ENCODE measurements around the gene MALL.
"Not testable (repeated sequence)": the region's sequence is repeated elsewhere in the genome, so short reads cannot be mapped to it uniquely, and the experiment has no call there.

The MALL gene

DNA sequence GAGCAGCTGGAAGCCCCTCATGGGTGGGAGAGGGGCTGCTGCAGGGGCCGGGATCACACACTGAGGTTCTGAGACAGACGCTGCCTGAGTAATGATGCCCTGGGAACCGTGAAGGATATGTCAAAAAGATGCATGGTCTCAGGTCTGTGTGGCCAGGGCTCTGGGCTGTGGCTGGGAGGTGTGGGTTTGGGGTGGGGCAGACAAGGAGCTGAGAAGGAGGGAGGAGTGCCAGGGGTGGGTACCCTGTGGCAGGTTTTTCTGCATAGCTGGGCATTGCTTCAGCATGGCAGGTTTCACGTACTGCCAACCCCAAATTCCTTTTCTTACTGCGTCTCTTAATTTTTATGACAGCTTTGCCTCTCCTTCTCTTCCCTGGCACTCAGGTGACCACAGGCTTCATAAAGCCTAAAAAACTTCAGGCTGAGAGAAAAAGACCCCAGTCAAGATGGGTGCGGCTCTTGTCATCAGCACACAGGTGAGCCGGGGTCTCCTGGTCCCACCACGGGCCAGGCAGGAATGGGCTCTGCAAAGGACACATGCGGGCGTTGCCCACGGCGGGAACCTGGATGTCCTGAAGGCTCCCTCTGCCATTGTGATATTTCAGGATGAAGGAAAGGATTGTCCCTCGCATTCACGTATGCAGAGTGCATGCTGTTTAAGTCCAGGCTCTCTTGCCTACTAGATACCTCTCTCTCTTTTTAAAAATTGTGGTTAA is 18.0 kb downstream of the MALL start:
- DNase-seq (ENCODE audit: low spot score), result no peak

DNA sequence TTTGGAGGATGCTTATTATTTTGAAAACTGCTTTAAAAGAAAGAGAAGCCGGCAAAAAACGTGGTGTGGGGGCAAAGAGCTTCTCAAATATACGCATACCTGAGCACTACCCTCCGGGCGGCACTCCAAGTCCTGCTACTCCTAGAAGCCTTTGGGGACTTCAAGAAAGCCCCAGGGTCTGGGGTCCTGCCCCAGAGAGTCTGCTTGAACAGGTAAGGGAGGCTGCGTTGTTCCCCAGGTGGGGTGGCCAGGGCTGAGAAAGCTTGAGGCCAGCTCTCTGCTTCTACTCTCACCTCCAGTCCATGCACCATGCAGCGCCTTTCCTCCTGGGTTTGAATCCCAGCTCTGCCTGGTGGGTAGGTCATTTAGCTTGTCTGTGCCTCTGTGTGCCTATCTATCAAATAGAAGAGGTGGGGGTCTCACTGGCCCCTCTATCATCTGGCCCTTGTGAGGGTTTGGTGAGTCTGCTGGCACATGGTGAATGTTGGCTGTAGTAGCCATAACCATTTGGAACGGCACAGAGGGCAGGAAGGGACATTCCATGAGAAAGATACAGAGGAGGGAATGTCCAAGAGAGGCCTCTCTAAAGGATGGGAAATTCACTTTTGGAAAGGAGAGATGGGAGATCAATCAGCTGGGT is 19.5 kb downstream of the MALL start:
- DNase-seq (ENCODE audit: low spot score), result no peak

DNA sequence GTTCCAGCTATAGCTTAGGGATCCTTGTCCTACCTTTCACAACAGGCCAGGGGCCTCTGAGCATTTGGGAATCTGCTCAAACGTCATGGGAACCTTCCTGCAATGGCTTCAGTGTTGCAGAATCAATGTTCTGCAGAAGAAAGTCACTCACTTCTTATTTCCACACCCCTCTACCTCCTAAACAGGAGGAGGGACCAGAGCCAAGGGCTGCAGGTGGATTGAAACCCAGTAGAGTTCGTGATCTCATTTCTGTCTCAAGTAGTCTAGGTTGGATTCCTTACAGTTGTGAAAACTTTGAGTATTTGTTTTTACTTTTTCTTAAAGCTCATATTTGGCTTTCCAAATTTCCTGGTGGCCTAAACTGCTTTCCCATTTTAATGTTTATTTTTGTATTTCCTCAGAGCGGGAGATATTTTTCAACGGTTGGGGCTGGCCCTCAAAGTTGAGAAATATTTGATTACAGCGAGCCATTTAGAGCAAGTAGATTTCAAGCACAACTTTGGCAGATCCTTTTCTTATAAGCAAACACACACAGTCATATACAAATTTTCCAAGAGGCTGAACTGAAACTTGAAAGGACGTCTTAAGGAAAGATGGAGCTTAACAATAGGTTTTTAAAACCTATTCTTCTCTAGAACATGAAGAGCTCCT is 20.6 kb downstream of the MALL start:
- not testable (repeated sequence) for DNase-seq (ENCODE audit: low spot score)

DNA sequence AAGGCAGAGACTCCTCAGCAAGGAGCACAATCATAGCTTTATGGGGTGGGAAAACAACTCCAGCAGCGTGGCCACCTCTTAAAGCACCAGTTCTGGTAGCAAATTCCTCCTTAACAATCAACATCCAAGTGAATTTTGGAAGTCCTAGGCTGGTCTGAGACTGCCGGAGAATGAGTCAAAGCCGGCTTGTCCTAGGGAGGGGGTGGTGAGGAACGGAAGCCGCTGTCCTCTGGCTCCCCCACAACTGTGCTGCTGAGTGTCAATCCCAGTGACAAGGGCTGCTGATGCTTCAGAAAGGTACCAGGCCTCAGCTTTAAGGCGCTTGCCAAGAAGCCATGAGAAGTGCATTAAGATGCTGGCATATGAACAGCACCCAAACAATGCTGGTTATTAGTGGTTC is 21.7 kb downstream of the MALL start:
- not testable (repeated sequence) for DNase-seq (ENCODE audit: low spot score)

DNA sequence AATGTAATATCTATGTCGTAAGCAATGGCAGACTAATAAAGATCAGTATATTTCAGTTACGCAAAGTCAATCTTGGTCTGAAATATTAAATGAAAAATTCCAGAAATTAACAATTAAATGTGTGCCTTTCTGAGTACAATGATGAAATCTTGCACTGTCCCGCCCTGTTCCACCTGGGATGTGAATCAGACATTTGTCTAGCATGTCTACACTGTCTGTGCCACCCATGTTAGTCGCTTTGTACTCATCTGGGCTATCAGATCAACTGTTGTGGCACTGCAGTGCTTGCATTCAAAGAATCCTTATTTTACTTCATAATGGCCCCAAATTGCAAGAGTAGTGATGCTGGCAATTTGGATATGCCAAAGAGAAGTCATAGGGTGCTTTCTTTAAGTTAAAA is 25.5 kb downstream of the MALL start:
- not testable (repeated sequence) for DNase-seq (ENCODE audit: low spot score)

DNA sequence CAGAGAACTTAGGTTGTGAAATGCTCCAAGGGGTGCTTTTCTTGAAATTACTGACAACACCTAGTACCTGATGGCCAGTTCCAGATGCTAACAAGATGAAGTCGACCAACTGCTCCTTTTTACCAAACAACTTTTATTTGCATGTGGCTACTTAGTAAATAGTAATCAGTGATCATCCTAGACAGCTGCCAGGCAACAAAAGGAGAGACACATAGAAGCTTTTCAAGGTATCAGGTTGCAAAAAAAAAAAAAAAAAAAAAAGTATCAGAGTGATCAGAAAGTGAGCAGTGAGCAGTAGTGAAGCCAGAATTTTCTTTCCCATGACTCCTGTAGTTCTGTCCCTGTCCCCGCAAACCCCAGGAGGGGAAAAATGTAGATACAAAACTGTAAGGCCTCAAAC is 31.9 kb downstream of the MALL start:
- DNase-seq (ENCODE audit: low spot score), result not testable (repeated sequence)

DNA sequence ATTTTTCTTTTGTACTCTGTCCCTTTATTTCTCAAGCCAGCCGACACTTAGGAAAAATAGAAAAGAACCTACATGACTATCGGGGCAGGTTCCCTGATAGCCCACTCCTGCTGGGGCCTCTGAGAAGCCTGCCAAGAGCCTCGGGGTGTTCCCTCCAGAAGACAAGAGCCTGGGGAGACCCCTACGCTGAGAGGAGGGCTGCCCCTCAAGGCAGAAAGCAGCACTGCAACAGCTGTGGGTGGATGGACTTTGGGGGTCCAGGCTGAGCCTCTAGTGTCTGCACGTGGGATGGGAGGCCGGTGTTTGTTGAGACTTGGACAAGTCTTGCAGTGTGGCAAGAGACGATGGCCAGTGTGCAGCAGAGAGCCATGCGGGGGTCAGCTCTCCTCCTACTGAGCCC is 32.5 kb downstream of the MALL start:
- DNase-seq (ENCODE audit: low spot score), result not testable (repeated sequence)

DNA sequence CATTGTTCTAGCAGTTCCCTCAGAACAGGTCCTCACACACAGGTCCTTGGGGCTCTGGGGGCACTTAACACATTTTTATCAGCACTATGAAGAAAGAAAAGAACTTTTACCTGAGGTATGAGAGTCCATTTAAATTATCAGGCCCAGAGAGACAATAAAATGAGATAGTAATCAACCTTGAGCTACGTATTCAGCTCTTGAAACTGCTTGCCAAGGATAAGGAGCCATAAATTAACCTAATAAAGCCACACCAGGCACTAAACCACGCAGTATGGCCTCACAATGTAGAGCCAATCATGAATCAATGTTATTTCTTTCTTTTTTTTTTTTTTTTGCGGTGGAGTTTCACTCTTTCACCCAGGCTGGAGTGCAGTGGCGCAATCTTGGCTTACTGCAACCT is 37.5 kb downstream of the MALL start:
- DNase-seq (ENCODE audit: low spot score), result not testable (repeated sequence)

DNA sequence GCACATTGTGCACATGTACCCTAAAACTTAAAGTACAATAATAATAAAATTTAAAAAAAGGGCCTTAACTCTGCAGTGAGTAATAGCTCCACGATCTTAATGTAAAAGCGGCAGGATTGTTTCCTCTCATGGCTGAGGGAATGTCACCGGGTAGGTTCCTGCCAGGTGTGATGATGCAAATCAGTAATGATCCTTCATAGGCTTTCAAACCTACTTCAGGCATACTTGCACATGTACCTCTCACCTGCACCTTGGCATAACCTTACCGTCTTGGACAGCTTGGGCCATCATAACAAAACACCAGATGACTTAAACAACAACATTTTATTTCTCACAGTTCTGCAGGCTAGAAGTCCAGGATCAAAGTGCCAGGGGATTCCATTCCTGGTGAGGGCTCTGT is 39.7 kb downstream of the MALL start:
- DNase-seq (ENCODE audit: low spot score), result not testable (repeated sequence)

DNA sequence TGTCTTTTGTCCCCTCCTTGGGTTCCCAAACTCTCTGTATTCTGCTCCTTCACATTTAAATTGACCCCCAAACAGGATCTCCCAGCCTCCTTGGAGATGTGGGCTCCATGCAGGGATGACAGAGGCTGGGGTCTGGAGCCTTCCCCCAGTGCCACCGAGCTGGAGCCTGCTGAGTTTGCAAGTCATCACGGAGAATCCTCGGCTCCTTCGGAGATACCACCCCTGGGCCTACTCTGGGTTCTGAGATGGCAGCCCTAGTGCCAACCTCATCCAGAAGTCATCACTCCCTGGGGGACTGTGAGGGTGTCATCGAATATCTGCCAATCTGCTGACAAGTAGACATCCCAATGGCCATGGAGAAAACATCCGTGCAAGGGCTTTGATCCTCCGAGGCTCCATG is 45.8 kb downstream of the MALL start:
- not testable (repeated sequence) for DNase-seq (ENCODE audit: low spot score)

DNA sequence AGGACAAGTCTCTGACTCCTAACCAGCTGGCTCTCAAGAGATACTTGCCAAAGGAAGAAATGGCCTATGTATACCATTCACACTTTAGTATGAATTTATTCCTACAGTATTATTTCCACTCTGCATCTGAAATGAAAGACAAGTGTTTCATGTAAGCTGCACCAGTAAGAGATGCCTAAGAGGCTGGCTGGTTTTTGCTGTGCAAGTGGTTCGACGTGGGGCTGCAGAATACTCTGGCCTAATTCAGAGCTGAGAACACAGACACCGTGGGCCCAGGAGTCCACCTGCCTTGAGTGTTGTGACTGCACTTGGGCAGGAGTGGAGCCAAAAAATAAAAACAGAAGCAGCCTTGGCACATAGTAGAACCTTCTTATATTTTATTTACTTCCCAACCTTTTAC is 47.5 kb downstream of the MALL start:
- DNase-seq (ENCODE audit: low spot score), result not testable (repeated sequence)

DNA sequence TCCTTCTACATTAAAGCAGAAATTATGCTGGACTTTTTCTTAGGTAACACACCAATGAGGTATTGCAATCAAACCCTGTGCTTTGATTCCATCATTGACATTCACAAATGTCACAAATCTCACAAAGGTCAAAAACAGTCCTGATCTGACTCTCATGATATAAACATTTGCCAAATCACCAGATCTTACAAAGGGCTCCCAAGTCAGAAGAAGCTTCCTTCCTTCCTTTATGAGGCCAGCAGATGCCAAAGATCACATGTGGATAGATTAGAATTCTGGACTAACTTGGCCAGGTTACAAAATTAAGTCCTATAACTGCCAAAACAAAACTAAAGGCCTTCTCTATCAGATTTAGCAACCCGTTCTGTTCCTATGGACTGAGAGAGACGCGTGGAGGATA is 53.3 kb downstream of the MALL start:
- not testable (repeated sequence) for DNase-seq (ENCODE audit: low spot score)

DNA sequence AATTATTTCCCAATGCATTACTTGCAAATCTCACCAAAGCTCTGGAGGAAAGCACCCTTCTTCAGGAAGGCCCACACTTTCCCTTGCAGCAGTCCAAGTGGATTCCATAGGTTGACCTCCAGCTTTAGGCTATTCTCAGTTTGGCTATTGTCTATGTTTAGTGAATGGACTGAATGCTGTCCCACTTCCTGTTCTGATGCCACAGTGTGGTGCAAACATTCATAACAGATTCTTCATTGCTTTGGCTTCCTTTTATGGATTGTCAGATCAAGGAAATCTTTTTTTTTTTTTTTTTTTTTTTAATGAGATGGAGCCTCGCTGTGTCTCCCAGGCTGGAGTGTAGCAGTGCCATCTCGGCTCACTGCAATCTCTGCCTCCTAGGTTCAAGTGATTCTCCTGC is 55.1 kb downstream of the MALL start:
- DNase-seq (ENCODE audit: low spot score), result not testable (repeated sequence)

DNA sequence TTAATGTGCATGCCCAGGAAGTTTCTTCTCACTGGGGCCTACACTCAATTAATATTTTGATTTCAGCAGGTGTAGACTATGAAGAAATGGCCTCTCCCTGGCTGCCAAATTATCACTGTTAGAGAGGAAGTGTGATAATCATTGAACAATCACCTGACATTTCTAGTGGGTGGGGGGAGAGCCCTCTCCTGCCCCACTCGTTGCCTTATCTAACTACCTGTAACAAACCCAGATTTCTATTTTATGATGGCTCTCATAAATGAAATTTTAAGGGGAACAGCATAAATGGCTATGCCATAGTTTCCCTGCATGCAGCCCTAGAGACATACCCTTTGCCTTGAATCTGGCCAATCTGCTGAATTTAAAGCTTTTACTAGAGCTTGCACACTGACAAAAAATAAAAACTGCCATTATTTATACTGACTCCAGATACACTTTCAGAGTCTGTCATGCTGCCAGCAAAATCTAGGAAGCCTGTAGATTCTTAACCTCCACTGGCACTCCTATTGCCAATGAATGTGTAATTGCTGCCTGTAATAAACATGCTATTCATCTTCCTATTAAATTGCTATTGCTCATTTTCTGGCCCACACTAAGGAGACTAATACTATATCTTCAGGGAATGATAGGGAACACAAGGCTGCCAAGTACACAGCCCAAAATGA is 55.8 kb downstream of the MALL start:
- DNase-seq (ENCODE audit: low spot score), result not testable (repeated sequence)

DNA sequence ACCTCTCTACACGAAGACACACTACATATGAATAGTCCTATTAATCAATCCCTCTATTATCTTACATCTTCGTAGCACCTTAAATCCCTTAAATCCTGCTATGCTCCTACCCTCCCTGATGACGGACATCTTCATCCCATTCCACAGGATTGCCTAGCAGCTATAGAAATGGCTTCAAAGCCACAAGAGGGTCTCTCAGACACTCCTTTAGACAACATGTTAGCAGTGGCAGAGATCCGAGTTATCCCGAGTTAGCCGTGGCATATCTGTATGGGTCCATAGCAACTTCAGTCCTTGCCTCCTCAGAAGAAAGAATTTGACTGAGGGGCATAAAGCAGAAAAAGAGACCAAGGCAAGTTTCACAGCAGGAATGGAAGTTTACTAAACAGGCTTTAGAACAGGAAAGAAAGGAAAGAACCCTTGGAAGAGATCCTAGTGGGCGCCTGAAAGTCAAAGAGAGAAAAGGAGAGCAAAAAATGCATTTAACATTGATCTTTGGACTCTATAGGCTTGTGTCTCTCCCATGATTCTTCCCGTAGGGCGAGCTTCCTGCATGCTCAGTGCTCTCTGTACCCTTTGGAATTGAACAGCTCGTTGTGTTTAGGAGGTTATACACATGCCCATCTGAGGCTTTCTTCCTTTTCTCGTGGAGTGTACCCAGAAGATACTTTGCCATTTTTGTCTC is 56.5 kb downstream of the MALL start:
- DNase-seq (ENCODE audit: low spot score), result not testable (repeated sequence)

DNA sequence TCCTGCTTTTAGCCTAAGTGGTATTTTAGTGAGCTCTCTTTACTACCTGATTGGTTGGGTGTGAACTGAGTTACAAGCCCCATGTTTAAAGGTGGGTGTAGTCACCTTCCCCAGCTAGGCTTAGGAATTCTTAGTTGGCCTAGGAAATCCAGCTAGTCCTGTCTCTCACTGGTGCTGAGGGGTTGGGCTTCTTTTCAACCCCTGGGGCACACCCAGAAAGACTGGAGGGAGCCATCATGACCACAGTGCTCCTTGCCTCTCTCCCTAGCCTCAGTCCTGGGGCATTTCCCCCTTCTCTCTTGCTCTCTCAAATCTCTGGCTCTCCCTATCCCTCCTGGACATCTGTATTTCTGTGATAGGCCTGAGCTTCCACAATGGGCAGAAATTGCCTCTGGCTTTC is 57.6 kb downstream of the MALL start:
- DNase-seq (ENCODE audit: low spot score), result not testable (repeated sequence)

DNA sequence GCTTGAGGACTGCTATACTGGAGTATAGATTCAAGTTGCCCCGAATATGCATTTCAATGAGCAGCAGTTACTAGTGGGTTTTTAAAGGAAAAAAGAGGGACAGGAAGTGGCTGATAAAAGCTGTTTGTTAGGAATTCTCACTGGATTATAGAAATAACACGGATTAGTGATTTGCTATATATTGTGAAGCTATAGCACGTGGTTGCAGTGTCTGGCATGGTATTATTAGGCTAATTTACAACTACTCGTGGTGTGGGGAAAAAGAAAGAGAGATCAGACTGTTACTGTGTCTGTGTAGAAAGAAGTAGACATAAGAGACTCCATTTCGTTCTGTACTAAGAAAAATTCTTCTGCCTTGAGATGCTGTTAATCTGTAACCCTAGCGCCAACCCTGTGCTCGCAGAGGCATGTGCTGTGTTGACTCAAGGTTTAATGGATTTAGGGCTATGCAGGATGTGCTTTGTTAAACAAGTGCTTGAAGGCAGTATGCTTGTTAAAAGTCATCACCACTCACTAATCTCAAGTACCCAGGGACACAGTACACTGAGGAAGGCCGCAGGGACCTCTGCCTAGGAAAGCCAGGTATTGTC is 59.7 kb downstream of the MALL start:
- DNase-seq (ENCODE audit: low spot score), result not testable (repeated sequence)

DNA sequence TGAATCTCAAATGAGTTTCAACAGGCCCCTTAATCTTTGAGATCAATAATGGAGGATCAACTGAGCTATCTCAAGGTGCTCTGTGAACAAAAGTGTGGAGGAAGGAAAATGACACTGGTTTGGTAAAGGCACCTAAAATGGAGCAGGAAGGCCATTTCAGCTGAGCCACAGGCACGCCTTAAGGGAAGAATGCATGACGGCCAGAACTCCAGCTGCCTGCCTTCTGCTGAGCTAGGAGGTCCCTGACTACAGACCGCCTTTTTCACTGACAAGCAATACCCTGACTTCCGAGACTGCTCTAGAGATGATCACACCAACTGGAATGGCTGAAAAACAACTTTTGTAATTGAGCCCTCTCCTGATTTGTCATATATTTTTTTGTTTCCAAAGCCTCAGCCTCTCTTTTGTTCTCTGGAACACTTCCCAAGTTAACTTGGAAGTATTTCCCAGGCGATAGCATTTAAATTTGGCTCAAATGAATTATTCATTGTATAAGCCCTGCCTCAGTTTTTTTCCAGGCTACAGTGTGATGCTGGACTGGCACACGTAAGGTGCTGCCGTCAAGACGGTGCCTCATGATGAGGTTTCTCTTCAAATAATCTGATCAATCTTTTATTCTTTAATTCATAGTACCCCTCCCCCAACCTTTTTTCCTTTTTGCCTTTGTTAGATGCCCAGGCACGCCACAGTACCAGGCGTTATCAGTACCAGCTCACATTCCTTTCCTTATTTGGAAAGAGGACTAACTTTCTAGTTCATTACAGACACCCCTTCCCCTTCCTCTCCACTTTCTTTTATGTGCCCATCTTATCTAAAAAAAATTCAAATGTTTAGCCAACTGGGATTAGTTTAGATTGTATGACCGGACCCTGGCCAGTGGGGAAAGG is 60.9 kb downstream of the MALL start:
- DNase-seq (ENCODE audit: low spot score), result not testable (repeated sequence)

DNA sequence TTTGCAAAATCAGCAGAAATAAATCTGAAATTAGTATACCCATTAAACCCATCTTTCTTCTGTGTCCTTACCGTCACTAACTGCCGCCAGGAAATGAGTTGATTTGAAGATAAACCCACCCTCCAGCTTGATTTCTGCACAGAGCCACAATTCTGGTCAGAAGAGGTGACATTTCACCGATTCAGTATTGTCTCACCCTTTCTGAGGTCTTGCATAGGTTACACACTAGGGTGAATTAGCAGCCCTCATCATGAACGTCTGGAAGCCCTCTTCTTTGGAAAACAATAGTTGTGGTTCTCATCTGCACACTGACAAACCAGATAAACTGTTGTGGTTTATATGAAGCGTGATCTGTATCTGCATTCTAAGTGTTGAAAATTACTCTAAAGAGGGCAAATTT is 61.9 kb downstream of the MALL start:
- DNase-seq (ENCODE audit: low spot score), result not testable (repeated sequence)

DNA sequence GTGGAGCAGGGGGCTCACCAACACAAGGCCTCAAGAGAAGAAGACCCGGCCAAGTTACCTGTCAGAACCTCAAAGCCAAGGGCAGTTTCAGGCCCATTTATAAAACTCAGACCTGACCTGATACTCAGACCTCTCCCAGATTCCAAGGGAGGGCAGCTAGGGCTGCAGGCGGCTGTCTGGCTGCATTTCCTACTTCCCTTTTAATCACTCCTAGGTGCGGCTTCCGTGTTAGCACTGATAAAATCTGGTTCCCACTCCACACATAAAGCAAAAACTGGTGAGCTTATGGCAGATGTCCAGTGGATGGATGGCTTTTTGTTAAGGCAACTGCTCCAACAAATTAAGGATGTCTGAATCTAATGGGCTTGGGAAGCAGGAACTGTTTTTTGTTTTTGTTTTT is 63.5 kb downstream of the MALL start:
- not testable (repeated sequence) for DNase-seq (ENCODE audit: low spot score)

DNA sequence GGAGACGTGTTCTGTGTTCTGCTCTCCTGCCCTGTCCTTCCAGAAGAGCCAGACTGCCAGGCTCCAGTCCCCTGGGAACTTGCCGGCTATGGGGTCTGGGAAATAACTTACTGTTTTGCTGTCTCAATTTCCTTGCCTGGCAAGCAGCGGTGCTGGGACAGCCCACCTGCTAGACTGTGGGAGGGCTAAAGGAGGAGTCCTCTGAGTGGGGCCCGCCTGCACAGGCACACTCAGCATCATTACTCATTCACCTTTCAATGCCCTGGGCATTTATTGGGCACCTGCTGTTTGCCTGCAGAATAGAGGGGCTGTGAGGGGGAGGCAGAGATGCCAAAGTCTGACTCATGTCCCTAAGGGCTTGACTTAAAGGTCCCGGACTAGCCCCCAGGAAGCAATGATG is 65.4 kb downstream of the MALL start:
- not testable (repeated sequence) for DNase-seq (ENCODE audit: low spot score)
